Renal cortex interstitium (tissue), 11 donors: ENCODE results near the gene STX18. TPM values are rescaled to one million over a fixed set of nuclear protein-coding genes. Genes with fewer than 3 reads are reported as not detected.

ENCODE experiments used
- DNase-seq, 11 donors: peaks; one replicate each; pipeline ENCODE4 v3.0.0-alpha.2; 2013; ENCODE audit warnings: low read depth in 9 of 11, low spot score in 4 of 11; ENCODE audit errors: extremely low read depth in 1 of 11
- polyA plus RNA-seq, 3 donors: library from polyadenylated mRNA; unstranded; fragments of 120-200 nt; gene quantifications; one replicate each; pipeline ENCODE4 v1.2.1, GENCODE V29; 2013; ENCODE audit not compliant: insufficient read length in 3 of 3

The STX18 gene
- polyA plus RNA-seq, 3 donors: 65.2 to 75.8 (median 74.2) TPM

DNA sequence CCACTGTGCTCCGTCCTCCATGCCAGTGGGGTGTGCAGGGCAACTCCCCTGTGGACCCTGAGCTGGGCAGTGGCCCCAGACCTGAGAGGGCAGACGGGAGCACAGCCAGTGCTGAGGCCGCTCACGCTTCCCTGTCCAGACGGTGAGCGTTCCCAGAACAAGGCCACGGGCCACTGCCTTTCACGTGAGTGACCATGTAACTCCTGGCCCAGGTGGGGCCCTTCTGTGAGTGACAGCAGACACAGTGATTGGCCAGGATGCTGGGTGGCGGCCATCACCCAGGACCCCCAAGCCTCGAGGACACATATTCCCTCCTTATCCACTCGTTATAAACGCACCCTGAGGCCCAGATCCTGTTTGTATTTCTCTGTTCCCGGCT is 144.4 kb downstream of the STX18 start:
- DNase-seq: no peak

DNA sequence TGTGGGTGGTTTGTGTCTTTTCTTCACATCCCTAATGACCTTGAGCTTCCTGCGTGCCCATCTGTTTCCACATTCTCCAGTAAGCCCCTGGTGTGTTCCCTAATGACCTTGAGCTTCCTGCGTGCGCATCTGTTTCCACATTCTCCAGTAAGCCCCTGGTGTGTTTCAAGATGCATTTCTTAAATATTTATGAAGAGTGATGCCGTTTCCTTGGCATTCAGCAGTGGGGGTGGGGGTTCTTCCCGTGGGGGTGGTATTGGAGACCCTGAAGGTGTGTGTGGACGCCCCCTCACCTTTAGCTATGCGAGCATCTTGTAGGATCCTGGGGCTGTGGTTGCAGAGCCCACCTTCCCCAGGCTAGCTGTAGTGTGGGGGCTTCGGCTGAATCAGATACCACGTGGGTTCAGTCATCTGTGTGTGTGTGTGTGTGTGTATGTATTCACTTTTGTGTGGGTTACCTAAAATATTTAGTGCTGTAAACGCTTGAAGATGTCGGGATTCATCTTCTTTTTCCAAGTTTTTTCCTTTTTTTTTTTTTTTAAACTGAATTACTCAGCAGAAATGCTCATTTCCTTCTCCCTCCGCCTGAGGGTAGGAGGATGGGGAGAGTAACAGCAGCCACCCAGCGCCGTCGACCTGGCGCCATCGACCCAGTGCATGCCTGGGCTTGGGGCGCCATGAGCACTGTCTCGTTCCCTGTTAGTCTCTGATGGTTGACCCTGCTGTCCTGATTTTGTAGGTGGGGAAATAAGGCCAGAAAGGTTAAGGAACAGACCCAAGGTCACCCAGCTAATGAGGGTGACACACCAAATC is 145.0 kb downstream of the STX18 start:
- no peak for DNase-seq

DNA sequence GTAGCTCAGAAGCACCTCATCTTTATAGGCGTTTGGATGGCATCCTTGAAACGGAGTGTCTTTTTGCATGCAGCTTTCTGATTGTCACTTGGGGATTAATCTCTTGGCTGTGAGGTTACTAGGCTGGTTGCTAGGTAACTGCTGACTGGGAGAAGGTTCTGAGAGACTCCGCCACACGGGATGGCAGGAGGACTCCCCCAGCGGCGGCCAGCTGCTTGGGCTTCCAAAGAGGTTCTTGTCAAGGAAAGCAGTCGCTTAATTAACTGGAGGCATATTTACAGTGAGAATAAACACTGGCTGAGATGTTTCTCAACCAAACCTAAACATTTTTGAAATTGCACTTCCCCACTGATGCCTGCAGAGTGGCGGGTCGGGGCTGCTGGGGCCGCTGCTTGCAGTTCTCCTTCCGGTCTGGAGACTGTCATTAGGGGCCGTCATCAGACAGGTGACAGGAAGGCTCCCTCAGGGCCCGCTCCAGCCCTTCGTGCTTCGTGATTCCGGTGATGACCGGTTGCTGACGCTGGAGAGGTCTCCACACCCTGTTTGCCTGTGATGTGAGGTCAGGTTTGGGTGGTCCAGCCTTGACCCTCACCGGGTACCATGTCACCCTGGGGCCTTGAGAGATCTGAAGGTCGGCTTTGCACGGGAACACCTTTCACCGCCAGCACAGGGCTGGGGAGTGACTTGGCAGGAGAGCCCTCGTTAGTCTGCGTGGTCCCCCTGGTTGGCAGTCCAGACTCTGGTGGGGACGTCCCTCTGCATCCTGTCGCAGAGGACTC is 145.8 kb downstream of the STX18 start:
- no peak for DNase-seq

DNA sequence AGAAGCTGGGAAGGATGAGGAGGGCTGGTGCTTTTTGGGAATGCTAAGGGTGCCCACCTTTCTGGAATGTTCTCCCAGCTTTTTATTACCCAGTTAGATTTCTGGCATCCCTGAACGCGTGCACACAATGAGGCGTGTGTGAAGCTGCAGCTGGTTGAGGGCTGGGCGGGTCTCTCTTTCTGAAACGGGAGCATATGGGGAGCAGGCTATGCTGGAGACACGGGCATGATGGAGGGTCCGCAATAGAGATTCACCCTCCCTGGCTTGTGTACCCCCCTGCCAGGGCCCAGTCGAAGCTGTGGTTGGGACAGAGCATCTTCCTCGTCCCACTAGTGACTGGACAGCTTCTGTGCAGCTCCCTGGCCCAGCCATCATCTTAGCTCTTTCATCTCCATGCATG is 146.5 kb downstream of the STX18 start:
- no peak for DNase-seq

DNA sequence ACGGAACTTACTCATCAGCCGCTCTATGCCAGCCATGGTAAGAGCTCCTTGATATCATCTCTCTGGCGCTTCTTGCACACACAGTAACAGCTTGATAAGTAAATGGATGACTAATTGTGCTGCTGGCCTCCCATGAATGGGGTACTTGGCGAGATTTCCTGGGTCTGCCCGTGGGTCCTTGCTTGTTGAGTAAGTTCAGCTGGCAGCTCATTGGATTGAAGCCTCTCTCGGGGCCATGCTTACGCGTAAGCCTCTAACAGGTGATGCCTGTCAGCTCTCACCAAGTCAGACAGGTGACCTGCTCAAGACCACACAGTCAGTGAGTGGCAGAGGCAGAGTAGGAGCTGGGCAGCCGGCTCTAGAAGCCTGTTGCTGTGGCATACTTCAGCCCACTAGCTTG is 147.2 kb downstream of the STX18 start:
- no peak for DNase-seq

DNA sequence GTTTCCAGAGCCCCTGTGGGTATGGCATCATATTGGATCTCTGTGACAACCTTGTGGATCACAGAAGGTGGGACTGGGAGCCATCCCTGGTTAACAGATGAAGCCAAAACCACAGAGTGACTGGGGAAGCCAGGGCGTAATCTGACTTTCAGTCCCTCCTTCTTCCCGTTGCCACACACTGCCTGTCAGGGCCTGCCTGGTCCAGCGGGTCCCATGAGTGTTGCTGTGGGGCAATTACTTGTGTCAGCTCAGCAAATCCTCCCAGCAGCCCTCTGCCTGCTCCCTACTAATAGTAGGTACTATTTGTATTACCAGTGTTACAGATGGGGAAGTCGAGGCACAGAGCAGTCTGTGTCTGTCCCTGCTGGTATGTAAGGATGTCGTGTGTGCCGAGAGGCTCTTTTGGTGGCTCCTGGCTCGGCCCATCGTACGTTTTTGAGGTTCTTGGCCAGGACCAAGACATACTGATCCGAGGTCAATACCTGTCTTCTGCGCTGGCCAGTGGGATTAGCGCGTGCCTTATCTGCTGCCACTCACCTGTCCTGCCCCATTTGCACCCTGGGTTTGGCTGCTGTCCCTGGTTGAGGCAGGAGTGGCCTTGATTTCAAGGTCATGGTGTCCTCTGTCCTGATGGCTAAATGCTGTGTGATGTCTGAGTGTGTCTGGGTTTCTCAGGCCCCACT is 149.2 kb downstream of the STX18 start:
- no peak for DNase-seq

DNA sequence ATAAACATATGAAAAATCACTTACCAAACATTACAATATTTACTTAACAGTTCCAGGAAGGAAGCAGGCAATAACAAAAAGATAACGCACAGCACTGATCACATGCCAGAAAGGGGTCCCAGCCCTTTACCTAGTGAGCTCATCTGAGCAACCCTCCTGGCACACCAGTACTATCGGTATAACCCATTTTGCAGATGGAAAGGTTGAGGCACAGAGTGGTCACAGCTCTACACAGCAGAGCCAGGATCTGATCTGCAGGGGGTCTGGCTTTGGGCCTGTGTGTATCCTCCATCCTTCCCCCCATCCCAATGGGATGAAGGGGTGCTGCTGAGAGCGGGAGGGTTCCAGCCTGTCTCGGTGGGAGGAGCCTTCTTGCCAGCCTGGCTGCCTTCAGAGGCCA is 150.0 kb downstream of the STX18 start:
- DNase-seq: no peak

DNA sequence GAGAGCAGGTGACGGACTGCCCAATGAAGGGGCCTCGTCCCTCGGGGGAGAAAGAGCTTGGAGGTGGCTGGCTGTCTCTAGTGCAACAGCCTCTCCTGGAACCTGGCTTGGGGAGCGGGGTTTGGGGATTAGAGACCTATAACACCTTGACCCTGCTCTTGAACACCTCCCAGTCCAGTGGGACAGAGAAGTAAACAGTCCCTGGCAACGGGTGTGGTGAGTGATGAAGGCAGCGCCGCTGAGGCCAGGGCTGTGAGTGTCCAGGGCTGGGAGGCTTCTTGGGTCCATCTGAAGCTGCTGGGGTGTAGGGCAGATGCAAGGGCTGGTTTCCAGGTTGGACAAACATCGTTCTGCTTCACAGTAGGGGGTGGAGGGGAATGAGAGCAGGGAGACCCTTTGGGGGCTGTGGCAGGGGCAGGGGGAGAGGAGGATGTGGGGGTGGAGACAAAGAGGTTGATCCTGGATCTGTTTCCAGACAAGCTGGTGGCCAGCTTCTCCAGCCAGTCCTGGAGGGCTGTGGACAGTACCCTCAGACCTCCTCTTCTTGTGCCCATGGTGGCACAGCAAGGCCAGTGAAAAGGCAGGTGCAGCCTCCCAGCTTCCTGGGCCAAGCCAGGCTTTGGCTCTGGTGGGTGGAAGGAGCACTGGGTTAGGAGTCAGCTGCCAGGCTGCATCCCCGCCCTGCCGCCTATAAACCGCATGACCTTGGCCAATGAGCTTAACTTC is 151.2 kb downstream of the STX18 start:
- no peak for DNase-seq

DNA sequence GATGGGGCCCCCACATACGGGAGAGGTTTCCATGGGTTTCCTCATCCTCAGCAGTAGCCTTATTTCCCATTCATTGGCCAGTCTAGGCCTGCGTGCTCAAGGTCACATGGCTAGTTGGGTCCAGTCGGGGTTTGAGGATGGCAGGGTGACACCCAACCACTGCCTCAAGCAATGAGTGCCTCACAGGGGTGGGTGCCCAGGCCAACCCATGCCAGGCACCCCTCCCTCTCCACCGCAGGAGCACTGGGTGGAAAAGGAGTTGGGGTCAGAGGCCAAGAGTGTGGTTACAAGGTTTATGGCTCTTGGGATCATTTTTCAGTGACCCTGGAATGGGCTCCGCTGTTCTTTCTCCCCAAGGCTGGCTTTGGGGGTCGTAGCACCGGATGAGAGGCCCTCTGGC is 151.8 kb downstream of the STX18 start:
- DNase-seq: no peak

DNA sequence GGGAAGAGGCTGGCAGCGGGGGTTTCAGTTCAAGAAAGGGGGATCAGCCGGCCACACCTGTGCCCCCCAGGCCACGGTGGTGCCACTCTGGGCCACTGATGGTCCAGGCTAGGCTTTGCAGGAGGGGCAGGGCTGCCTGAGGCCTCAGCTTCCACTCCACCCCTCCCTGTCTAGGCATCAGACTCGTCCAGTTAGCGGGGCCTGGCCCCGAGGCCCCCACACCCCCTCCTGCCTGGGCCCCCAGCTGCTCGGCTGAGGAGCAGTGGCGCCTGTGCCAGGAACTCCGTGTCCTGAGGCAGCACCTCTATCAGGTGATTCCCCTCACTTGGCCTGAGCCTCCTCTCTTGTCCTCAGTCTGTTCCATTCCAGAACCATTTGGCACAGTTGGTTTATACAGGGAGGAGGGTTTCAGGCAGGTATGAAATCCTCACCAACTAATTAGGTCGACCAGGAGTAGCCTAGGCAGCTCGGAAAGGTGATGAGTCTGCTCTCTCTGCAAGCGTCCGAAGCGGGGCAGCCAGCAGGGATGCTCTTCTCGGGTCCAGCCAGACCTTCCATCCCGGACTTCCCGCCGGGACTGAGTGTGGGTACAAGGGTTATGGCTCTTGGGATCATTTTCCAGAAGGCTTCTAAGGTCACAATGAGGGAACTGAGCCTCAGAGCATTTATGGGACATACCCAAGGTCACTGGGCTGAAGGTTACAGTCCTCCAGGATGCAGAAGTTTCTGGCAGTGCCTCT is 152.8 kb downstream of the STX18 start:
- DNase-seq: no peak

DNA sequence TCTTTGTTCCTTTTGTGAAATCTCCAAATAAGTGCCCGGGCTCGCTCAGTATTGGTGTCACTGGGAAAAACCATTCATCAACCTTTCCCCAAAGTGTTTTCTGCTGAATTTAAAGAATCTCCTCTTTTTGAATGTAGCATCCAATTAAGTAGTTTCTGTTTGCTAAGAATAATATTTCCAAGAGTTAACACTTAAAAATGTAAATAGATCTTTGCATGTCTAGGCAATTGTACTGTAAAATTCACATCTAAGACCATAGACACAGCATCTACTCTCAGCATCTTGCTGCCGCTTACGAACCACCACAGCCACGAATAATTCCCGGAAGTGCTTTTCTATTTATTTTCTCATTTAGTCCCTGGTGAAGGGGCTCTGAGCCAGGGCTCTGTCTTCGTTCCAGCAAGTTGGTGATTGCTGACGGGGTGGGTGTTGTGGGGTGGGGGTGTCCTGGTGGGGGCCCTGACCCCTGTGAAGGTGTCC is 153.5 kb downstream of the STX18 start:
- DNase-seq: no peak

DNA sequence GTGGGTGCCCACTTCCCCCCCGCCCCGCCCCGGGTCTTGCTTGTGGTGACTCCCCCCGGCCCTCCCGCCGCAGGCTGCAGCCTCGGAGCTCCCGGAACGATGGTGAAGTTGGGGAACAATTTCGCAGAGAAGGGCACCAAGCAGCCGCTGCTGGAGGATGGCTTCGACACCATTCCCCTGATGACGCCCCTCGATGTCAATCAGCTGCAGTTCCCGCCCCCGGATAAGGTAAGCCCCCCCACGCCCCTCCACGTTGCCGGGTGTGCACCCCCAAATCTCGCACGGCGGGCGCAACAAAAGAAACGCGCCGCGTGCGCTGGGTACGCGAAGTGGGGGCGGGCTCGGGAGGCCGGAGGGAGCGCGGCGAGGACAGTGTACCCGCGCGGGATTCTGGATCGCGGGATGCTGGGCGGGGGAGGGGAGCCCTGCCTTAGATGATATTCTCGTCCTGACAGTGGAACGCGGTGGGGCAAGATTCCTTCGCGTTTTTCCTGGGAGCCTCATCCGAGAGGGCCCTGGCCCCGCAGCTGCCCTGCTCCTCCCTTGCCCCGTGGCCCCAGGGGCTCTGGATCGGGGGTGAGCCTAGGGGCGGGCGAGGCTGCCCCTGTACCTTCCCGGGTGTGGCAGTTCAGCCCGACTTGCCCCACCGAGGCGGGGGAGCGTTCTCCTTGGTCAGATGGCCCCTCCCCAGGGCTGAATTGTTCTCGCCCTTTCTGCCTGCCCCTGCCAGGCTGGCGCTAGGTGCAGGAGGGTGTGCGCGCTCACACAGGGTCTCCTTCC is 154.1 kb downstream of the STX18 start:
- no peak for DNase-seq

DNA sequence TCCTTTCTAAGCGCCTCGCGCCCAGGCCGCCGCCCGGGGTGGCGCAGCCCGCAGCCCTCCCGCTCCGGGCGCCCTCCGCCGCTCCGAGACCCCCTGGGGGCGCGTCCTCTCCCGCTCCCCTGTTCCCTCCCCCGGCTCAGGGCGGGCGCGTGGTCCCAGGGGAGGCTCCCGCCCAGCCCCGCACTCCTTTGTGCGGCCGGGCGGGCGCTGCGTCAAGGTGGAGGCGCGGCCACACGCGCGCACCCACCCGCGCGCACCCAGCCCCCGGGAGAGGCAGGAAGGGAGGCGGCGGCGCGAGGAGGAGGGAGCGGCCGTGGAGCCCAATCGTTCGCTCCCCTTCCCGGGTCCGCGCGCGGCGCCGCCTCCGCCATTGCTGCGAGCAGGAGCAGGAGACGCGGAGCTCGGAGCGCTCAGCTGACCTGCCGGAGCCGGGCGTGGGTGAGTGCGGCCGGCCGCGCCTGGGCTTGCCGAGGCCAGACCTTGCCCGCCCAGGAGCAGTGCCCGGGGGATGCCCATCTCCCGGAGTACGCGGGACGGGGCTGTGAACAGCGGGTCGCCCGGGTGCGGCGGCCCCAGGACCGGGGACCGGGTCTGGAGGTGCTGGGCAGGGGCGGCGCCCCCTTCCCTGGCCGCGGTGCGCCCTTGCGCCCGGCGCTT is 155.0 kb downstream of the STX18 start, which contains the start of gene NSG1:
Gene NSG1 (plus strand): TSS at position 367 of the 657 bp plus-strand sequence. CDS start 528 bp downstream, outside the sequence.
- DNase-seq: peak in 1 of 11 donors; percentile 15

DNA sequence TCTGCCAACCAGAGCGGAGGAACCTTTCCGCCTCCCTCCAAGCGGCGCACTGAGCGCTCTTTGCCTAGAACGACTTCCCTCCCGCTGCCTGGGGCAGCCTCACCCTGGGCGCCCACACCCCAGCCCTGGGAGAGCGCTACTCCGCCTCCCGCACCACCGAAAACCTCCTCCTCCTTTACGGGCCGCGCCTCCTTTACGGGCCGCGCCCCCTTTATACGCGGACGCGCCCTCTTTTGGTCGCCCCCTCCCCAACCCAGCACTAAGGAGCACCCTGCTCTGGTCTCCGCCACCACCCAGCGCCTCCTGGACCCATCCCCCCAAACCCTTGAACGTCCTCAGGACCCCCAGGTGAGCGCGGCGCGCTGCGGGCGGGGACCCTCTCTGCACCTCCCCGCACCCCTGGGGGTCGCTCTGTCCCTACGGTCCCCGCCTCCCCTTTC is 155.5 kb downstream of the STX18 start:
- DNase-seq: no peak

DNA sequence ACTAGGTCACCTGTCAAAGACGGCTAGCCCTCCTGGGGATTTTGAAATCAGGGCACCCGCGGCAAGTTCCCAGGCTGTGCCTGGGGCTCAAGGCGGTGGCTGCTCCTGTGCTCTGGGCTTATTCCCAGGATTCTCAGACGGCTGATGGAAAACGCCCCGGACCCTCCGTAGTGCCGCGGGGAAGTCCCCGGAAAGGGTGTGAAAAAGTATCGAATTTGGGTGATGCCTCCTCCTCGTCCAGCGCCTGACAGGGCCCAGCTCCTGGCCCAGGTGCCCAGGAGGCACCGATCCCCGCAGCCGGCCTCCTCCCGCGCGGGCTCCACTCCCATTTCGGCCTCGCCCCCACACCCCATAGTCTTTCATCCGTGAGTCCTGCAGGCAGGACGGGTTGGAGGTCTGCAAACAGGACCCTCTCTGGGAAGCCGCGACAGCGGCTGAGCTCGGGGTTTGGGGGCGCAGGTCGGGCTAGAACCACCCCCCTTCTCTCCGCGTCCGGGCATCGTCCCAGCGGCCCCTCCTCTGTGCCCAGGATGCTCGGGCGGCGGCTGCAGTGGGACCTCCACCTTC is 156.0 kb downstream of the STX18 start:
- DNase-seq: no peak

DNA sequence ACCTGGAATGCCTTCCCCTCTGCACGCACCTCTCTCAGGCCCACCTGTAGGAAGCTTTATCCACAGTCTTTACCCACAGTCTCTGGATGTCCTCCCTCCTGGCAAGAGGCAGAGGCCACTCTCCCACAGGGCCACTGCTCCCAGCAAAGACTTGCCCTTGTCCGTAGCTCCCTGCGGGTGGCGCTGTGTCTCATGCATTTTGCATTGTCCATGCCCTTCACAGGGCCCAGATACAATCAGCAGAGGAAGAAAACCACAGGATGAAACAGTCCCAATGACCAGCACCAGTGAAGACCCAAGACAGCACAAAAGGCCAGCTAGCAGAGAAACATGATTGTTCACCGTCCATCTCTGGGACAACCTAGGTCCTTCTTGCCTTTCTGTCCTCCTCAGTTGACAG is 157.0 kb downstream of the STX18 start:
- no peak for DNase-seq

DNA sequence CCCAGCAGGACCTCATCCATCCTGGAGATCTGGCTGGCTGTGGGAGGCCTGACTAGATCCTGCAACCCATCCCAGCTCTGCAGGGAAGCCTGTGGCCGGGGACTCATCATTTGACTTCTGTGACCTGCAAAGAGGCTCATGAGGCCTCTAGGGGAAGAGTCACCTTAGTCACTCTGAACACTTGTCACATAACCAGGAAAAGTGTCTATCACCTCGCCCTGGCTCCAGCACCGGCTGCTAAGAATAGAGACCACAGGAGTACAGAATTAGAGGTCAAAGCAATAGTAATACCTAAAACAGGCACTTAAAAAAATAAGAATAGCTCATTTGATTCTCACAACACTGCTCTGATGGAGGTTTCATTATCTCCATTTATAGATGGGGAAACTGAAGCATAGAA is 158.8 kb downstream of the STX18 start:
- DNase-seq: no peak
